PC-3 (cell line): ENCODE results near the gene TBX15. TPM values are rescaled to one million over a fixed set of nuclear protein-coding genes. Genes with fewer than 3 reads are reported as not detected.
A peak's percentile ranks its signal among the peaks of the same experiment; 100 is the strongest.

Experiments used
- ATAC-seq: fragments of 200-7000 bp; cut with Tn5 transposase; 2 replicates; pipeline ENCODE4 v1.9.1; 2020; ENCODE audit warnings: mild to moderate bottlenecking, moderate library complexity
- BruUV-seq: library from RNA; stranded (reverse); fragments of 400-500 nt; replicated peaks from 2 replicates; lab custom pipeline; 2021; lab: Mats Ljungman, UMichigan
- CTCF ChIA-PET: fragments of 300-600 bp; sonication (Branson Sonifier 250); formaldehyde crosslinking; loops from one replicate; lab custom pipeline; 2022; ENCODE audit warnings: antibody characterized with exemption; lab: Charles Lee
- POLR2A ChIA-PET: fragments of 300-600 bp; sonication (Branson Sonifier 250); formaldehyde crosslinking; loops from one replicate; lab custom pipeline; 2022; ENCODE audit warnings: antibody characterized with exemption; ENCODE audit not compliant: unreplicated experiment; lab: Charles Lee
- DNase-seq: peaks from one replicate; pipeline ENCODE4 v3.0.0-alpha.2; 2015
- H2AFZ ChIP-seq: fragments of 300-600 bp; sonication (generic); 2 replicates; pipeline ENCODE4 v1.6.0; 2016; ENCODE audit warnings: antibody characterized with exemption, low read length
- H3F3A ChIP-seq: fragments of 300-600 bp; sonication (generic); one replicate; pipeline ENCODE4 v1.6.0; 2017; ENCODE audit warnings: antibody characterized with exemption, low read length, control low read depth, mild to moderate bottlenecking; ENCODE audit not compliant: unreplicated experiment
- H3K27ac ChIP-seq: fragments of 300-600 bp; sonication (generic); 2 replicates; pipeline ENCODE4 v1.5.1; 2016; ENCODE audit warnings: mild to moderate bottlenecking, low read length
- H3K27me3 ChIP-seq: fragments of 300-600 bp; sonication (generic); 2 replicates; pipeline ENCODE4 v1.6.1; 2016; ENCODE audit warnings: low read length, mixed read lengths
- H3K36me3 ChIP-seq: fragments of 300-600 bp; sonication (generic); 2 replicates; pipeline ENCODE4 v1.6.1; 2016; ENCODE audit warnings: low read depth, mixed run types, low read length, mixed read lengths
- H3K4me1 ChIP-seq: fragments of 300-600 bp; sonication (generic); 2 replicates; pipeline ENCODE4 v1.5.1; 2016; ENCODE audit warnings: low read length; ENCODE audit not compliant: insufficient read depth
- H3K4me2 ChIP-seq: fragments of 300-600 bp; sonication (generic); 2 replicates; pipeline ENCODE4 v1.6.0; 2016; ENCODE audit warnings: low read length
- H3K4me3 ChIP-seq: fragments of 300-600 bp; sonication (generic); 2 replicates; pipeline ENCODE4 v1.5.1; 2016; ENCODE audit warnings: mild to moderate bottlenecking, low read length, mixed read lengths
- H3K79me2 ChIP-seq: fragments of 300-600 bp; sonication (generic); 2 replicates; pipeline ENCODE4 v1.6.1; 2017; ENCODE audit warnings: low read length, mixed read lengths
- H3K9ac ChIP-seq: fragments of 300-600 bp; sonication (generic); 2 replicates; pipeline ENCODE4 v1.6.0; 2016; ENCODE audit warnings: mild to moderate bottlenecking, low read length
- H3K9me2 ChIP-seq: fragments of 300-600 bp; sonication (generic); replicated peaks from 2 replicates; pipeline ENCODE4 v1.6.1; 2016; ENCODE audit warnings: mixed run types, low read length, mixed read lengths
- H3K9me3 ChIP-seq: fragments of 300-600 bp; sonication (generic); 2 replicates; pipeline ENCODE4 v1.6.1; 2016; ENCODE audit warnings: low read length, mixed read lengths
- H4K20me1 ChIP-seq: fragments of 300-600 bp; sonication (generic); 2 replicates; pipeline ENCODE4 v1.6.1; 2016; ENCODE audit warnings: low read length, mixed read lengths
- EZH2 ChIP-seq: fragments of 300-600 bp; sonication (generic); IDR thresholded peaks from one replicate; pipeline ENCODE4 v1.6.1; 2017; ENCODE audit warnings: antibody characterized with exemption, mild to moderate bottlenecking, low read length; ENCODE audit not compliant: unreplicated experiment
- EZH2phosphoT487 ChIP-seq: fragments of 300-600 bp; sonication (generic); IDR thresholded peaks from 2 replicates; pipeline ENCODE4 v1.6.1; 2018; ENCODE audit warnings: mild to moderate bottlenecking, antibody characterized with exemption, low read length, borderline replicate concordance
- intact Hi-C: fragments of 100-400 bp; cut with micrococcal nuclease; formaldehyde crosslinking; loops from 2 replicates; pipeline ENCODE4 v1.9.0; 2023
- total RNA-seq: library from RNA; depleted of rRNA; stranded (reverse); fragments of >200 nt; gene quantifications from 2 replicates; pipeline ENCODE4 v1.2.3, GENCODE V29; 2014
- TF ChIP-seq, protein P1 (sequence below): fragments of 300-600 bp; sonication (generic); conservative IDR thresholded peaks from 2 replicates; pipeline ENCODE4 v1.5.1; 2017; ENCODE audit warnings: antibody characterized with exemption, low read depth, mild to moderate bottlenecking, low read length

The TBX15 gene
- total RNA-seq, 1 experiment from 2014 or later, result 0.58 TPM

DNA sequence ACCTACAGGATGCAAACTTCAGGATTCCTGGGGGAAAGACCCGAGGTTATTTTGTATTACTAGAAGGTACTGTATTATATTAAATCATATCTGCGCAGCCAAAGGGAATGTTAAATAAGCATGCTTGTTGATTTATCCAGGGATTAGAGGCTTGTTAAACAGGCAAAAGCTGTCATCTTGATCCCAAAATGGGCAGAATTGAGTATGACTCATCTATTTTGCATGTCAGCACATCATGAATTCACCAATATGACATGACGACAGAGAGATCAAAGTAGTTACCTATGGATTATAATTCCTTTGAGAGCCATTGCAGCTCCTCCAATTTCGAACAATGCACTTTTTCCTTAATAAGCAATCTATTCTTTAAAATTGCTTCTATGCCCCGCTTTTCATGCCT, 66.1 kb downstream of the TBX15 start:
- TF ChIP-seq EZH2phosphoT487, result no peak
- TF ChIP-seq, protein P1, sequence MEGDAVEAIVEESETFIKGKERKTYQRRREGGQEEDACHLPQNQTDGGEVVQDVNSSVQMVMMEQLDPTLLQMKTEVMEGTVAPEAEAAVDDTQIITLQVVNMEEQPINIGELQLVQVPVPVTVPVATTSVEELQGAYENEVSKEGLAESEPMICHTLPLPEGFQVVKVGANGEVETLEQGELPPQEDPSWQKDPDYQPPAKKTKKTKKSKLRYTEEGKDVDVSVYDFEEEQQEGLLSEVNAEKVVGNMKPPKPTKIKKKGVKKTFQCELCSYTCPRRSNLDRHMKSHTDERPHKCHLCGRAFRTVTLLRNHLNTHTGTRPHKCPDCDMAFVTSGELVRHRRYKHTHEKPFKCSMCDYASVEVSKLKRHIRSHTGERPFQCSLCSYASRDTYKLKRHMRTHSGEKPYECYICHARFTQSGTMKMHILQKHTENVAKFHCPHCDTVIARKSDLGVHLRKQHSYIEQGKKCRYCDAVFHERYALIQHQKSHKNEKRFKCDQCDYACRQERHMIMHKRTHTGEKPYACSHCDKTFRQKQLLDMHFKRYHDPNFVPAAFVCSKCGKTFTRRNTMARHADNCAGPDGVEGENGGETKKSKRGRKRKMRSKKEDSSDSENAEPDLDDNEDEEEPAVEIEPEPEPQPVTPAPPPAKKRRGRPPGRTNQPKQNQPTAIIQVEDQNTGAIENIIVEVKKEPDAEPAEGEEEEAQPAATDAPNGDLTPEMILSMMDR, result no peak
- TF ChIP-seq EZH2, result no peak
- H3K9me3 ChIP-seq, result no peaks in the 10 kb centered on the region
- intact Hi-C loops, result no loop called here
- no peak overlapping the region for H3K4me2 ChIP-seq
- H3K79me2 ChIP-seq, result no peaks in the 10 kb centered on the region
- H3F3A ChIP-seq, result no peaks in the 10 kb centered on the region
- no peak overlapping the region for H3K4me3 ChIP-seq
- BruUV-seq, result no TSS peak
- CTCF ChIA-PET, result no interaction called here
- H2AFZ ChIP-seq, result no peak overlapping the region
- POLR2A ChIA-PET, result no interaction called here
- no peaks in the 10 kb centered on the region for H3K27me3 ChIP-seq
- H3K9me2 ChIP-seq, result no peaks in the 10 kb centered on the region
- no peaks in the 10 kb centered on the region for H4K20me1 ChIP-seq
- ATAC-seq, result no peak
- peak; percentile 18 for DNase-seq
- no peak overlapping the region for H3K27ac ChIP-seq
- H3K36me3 ChIP-seq, result no peaks in the 10 kb centered on the region
- H3K4me1 ChIP-seq, result no peaks in the 10 kb centered on the region
- no peak overlapping the region for H3K9ac ChIP-seq

GRCh38 chr1:118920124-118920717, 67.9 kb downstream of the TBX15 start:
- no peak for DNase-seq
- BruUV-seq, result no TSS peak
- intact Hi-C loops, result no loop called here
- Histone ChIP-seq H3K4me2 (no peak overlapping the region), H4K20me1 (no peaks in the 10 kb centered on the region), H3K4me3 (no peak overlapping the region), H3F3A (no peaks in the 10 kb centered on the region), H3K79me2 (no peaks in the 10 kb centered on the region), H3K9ac (no peak overlapping the region), H3K4me1 (peaks cover 3% of the 10 kb centered on the region), H3K36me3 (no peaks in the 10 kb centered on the region), H3K27ac (no peak overlapping the region), H3K27me3 (no peaks in the 10 kb centered on the region), H2AFZ (no peak overlapping the region), H3K9me3 (no peaks in the 10 kb centered on the region), H3K9me2 (no peaks in the 10 kb centered on the region)
- TF ChIP-seq EZH2 (no peak), EZH2phosphoT487 (no peak)
- TF ChIP-seq, protein P1, result no peak
- POLR2A ChIA-PET, result no interaction called here
- CTCF ChIA-PET, result no interaction called here
- no peak for ATAC-seq

DNA sequence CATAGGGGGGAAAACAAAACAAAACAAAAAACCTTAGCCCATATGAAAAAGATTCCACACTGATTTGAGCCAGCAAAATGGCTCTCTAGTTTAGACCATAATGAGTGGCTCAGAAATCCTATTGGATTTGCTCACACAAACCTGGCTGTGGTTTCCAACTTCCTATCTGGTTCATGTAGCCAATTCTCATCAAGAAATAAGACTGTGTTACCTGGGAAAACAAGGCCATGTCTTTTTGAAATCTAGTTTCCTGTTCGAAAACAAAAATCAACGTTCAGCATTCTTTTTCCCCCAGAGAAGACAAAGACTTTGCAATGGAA, 69.2 kb downstream of the TBX15 start:
- H2AFZ ChIP-seq, result no peak overlapping the region
- no peaks in the 10 kb centered on the region for H4K20me1 ChIP-seq
- H3K36me3 ChIP-seq, result no peaks in the 10 kb centered on the region
- H3K4me1 ChIP-seq, result peaks cover 16% of the 10 kb centered on the region
- H3K9ac ChIP-seq, result no peak overlapping the region
- ChIA-PET CTCF (no interaction called here), POLR2A (no interaction called here)
- no peak overlapping the region for H3K4me2 ChIP-seq
- no peaks in the 10 kb centered on the region for H3K79me2 ChIP-seq
- ATAC-seq, result no peak
- intact Hi-C loops, result no loop called here
- H3K9me3 ChIP-seq, result no peaks in the 10 kb centered on the region
- TF ChIP-seq EZH2 (no peak), EZH2phosphoT487 (no peak)
- TF ChIP-seq, protein P1, result no peak
- BruUV-seq, result no TSS peak
- H3F3A ChIP-seq, result no peaks in the 10 kb centered on the region
- no peak overlapping the region for H3K4me3 ChIP-seq
- no peaks in the 10 kb centered on the region for H3K9me2 ChIP-seq
- no peaks in the 10 kb centered on the region for H3K27me3 ChIP-seq
- H3K27ac ChIP-seq, result no peak overlapping the region
- DNase-seq, result no peak
